Gastroesophageal sphincter (tissue), 4 donors: ENCODE results near the gene DAPK1. TPM values are rescaled to one million over a fixed set of nuclear protein-coding genes. Genes with fewer than 3 reads are reported as not detected.

Experiments used
- ATAC-seq: fragments of 150-250 bp; one replicate; pipeline ENCODE4 v1.9.1; 2016; ENCODE audit warnings: mild to moderate bottlenecking, moderate library complexity
- H3K27ac ChIP-seq, 4 donors: fragments of 200-600 bp; sonication (generic) in 3 of 4; 1 replicate in 3 of 4; 2 replicates in 1 of 4; pipeline ENCODE4 v1.5.1; 2016 to 2019
- H3K27me3 ChIP-seq: fragments of 200-600 bp; sonication (generic); one replicate; pipeline ENCODE4 v1.5.1; 2019
- H3K36me3 ChIP-seq, 2 donors: fragments of 200-600 bp; sonication (generic); one replicate each; pipeline ENCODE4 v1.5.1; 2019; ENCODE audit warnings: control low read depth in 1 of 2
- H3K4me1 ChIP-seq, 3 donors: fragments of 200-600 bp; sonication (generic); 1 replicate in 2 of 3; 2 replicates in 1 of 3; pipeline ENCODE4 v1.5.1; 2016 to 2019; ENCODE audit warnings: control low read depth in 2 of 3
- H3K4me3 ChIP-seq, 2 donors: fragments of 200-600 bp; sonication (generic); one replicate each; pipeline ENCODE4 v1.5.1; 2019; ENCODE audit warnings: mild to moderate bottlenecking in 1 of 2, moderate library complexity in 1 of 2
- H3K9me3 ChIP-seq, 3 donors: fragments of 200-600 bp; sonication (generic); one replicate each; pipeline ENCODE4 v1.5.1; 2017 to 2019; ENCODE audit warnings: control low read depth in 2 of 3
- CTCF ChIP-seq, 4 experiments: fragments of 200-600 bp in 2 of 4; fragments of 450-650 bp in 2 of 4; sonication (generic) in 1 of 4; IDR thresholded peaks; one replicate each; pipeline ENCODE4 v1.5.1; 2017 to 2019; ENCODE audit warnings: antibody characterized with exemption in 4 of 4, mild to moderate bottlenecking in 2 of 4, moderate library complexity in 2 of 4
- EP300 ChIP-seq: sonication (generic); formaldehyde crosslinking; IDR thresholded peaks from one replicate; pipeline ENCODE4 v1.6.1; 2017; ENCODE audit warnings: antibody characterized with exemption, mild to moderate bottlenecking
- POLR2A ChIP-seq, 2 donors: fragments of 450-650 bp; IDR thresholded peaks; one replicate each; pipeline ENCODE4 v1.6.1; 2017; ENCODE audit warnings: antibody characterized with exemption in 2 of 2, mild to moderate bottlenecking in 2 of 2, moderate library complexity in 1 of 2
- POLR2AphosphoS5 ChIP-seq: sonication (generic); formaldehyde crosslinking; IDR thresholded peaks from one replicate; pipeline ENCODE4 v1.6.1; 2017; ENCODE audit warnings: antibody characterized with exemption
- WGBS, 2 donors: methylation state at CpG; one replicate each; pipeline ENCODE4 v1.1.5; 2018; ENCODE audit warnings: low coverage in 1 of 2; 5-methylcytosine and 5-hydroxymethylcytosine counted together
- total RNA-seq, 4 donors: library from RNA; depleted of rRNA; stranded (reverse); fragments of >200 nt; gene quantifications; one replicate each; pipeline ENCODE4 v1.1.0, GENCODE V29; 2016

Gene DAPK1
- total RNA-seq, 4 donors from 2014 or later = 52.3 to 119 (median 75.3) TPM

- TF ChIP-seq CTCF (IDR thresholded peaks at IDR 0.05) (no peak), EP300 (no peak), POLR2AphosphoS5 (no peak), POLR2A (IDR thresholded peaks at IDR 0.05) (no peak)
- WGBS, 2 donors = 45 to 64% methylated on average over 4 to 6 of the region's 6 CpGs
- H3K9me3 ChIP-seq = no peaks in the 10 kb centered on the region
- peak overlapping the region; percentile 27 to 68 (median 48) for H3K27ac ChIP-seq
- H3K27me3 ChIP-seq = no peaks in the 10 kb centered on the region
- no peak for ATAC-seq
- peaks cover 0 to 41% of the 10 kb centered on the region in 2 donors for H3K36me3 ChIP-seq
- H3K4me3 ChIP-seq = no peak overlapping the region
- H3K4me1 ChIP-seq = peaks cover 18 to 73% (median 21%) of the 10 kb centered on the region in 3 donors
Measured at GRCh38 chr9:87642330-87643106, 144.9 kb downstream of the DAPK1 start.

- Histone ChIP-seq H3K36me3 (peaks cover 0 to 42% of the 10 kb centered on the region in 2 donors), H3K27ac (peak overlapping the region; percentile 27 to 68 (median 48)), H3K4me1 (peaks cover 18 to 73% (median 21%) of the 10 kb centered on the region in 3 donors), H3K4me3 (no peak overlapping the region), H3K9me3 (no peaks in the 10 kb centered on the region), H3K27me3 (no peaks in the 10 kb centered on the region)
- TF ChIP-seq EP300 = no peak
- TF ChIP-seq POLR2A (IDR thresholded peaks at IDR 0.05) = no peak
- no peak for TF ChIP-seq POLR2AphosphoS5
- no peak for TF ChIP-seq CTCF (IDR thresholded peaks at IDR 0.05)
- no peak for ATAC-seq
- WGBS, 2 donors = 35 to 48% methylated on average over 6 to 7 of the region's 9 CpGs
Measured at GRCh38 chr9:87643107-87643650, 145.5 kb downstream of the DAPK1 start.

- Histone ChIP-seq H3K27me3 (no peaks in the 10 kb centered on the region), H3K4me1 (peaks cover 18 to 69% (median 21%) of the 10 kb centered on the region in 3 donors), H3K9me3 (no peaks in the 10 kb centered on the region), H3K4me3 (no peak overlapping the region), H3K36me3 (peaks cover 0 to 44% of the 10 kb centered on the region in 2 donors), H3K27ac (peak overlapping the region in 3 of 4 donors; percentile 14 to 68 (median 27))
- WGBS, 2 donors = 71 to 92% methylated on average over 4 to 7 of the region's 9 CpGs
- no peak for ATAC-seq
- no peak for TF ChIP-seq EP300
Measured at GRCh38 chr9:87643778-87644570, 146.3 kb downstream of the DAPK1 start.

- peaks cover 16 to 62% (median 16%) of the 10 kb centered on the region in 3 donors for H3K4me1 ChIP-seq
- TF ChIP-seq CTCF (IDR thresholded peaks at IDR 0.05) = no peak
- no peak for TF ChIP-seq EP300
- TF ChIP-seq POLR2AphosphoS5 = no peak
- no peak for TF ChIP-seq POLR2A (IDR thresholded peaks at IDR 0.05)
- WGBS, 2 donors = 67 to 77% methylated on average over 1 of the region's 1 CpG
- no peak overlapping the region for H3K4me3 ChIP-seq
- H3K36me3 ChIP-seq = peaks cover 0 to 51% of the 10 kb centered on the region in 2 donors
- no peak for ATAC-seq
- no peaks in the 10 kb centered on the region for H3K9me3 ChIP-seq
- no peaks in the 10 kb centered on the region for H3K27me3 ChIP-seq
- peak overlapping the region in 1 of 4 donors; percentile 32 for H3K27ac ChIP-seq
Measured at GRCh38 chr9:87644659-87645058, 147.0 kb downstream of the DAPK1 start.

- Histone ChIP-seq H3K4me3 (no peak overlapping the region), H3K36me3 (peaks cover 0 to 60% of the 10 kb centered on the region in 2 donors), H3K27me3 (no peaks in the 10 kb centered on the region), H3K27ac (no peak overlapping the region), H3K9me3 (no peaks in the 10 kb centered on the region), H3K4me1 (peaks cover 6 to 51% (median 6%) of the 10 kb centered on the region in 3 donors)
- ATAC-seq = no peak
- TF ChIP-seq CTCF (IDR thresholded peaks at IDR 0.05) (no peak), POLR2AphosphoS5 (no peak), EP300 (no peak)
- WGBS, 2 donors = 30 to 79% methylated on average over 2 to 3 of the region's 3 CpGs
Measured at GRCh38 chr9:87646546-87646945, 148.9 kb downstream of the DAPK1 start.
